22Rv1 (cell line): ENCODE results near the gene B3GAT2.

Experiments
- CTCF ChIP-seq: fragments of 450-650 bp; IDR thresholded peaks from 2 replicates; pipeline ENCODE4 v1.5.1; 2017; ENCODE audit warnings: mild to moderate bottlenecking
- ZFX ChIP-seq: fragments of 450-650 bp; IDR thresholded peaks from 2 replicates; pipeline ENCODE4 v1.6.1; 2017; ENCODE audit warnings: antibody characterized with exemption, borderline replicate concordance

GRCh38 chr6:70846207-70846835 is 110.5 kb downstream of the B3GAT2 start:
- TF ChIP-seq CTCF (no peak), ZFX (no peak)
